Measurements from ENCODE around the gene ZNF605. TPM values are rescaled to one million over a fixed set of nuclear protein-coding genes. Genes with fewer than 3 reads are reported as not detected.
"Not testable (repeated sequence)": the region's sequence is repeated elsewhere in the genome, so short reads cannot be mapped to it uniquely, and the experiment has no call there.

ZNF605 gene
- total RNA-seq, 1 donor from 2014 or later: 8.0 TPM

GRCh38 chr12:132949936-132950837, 5.9 kb downstream of the ZNF605 start:
- intact Hi-C loops (cut with micrococcal nuclease): no loop called here

GRCh38 chr12:132948146-132949066, 7.7 kb downstream of the ZNF605 start:
- intact Hi-C loops (cut with micrococcal nuclease): no loop called here

GRCh38 chr12:132946246-132946820, 9.8 kb downstream of the ZNF605 start:
- intact Hi-C loops (cut with micrococcal nuclease): no loop called here

- intact Hi-C loops (cut with micrococcal nuclease): no loop called here
Observed at GRCh38 chr12:132945806-132946205, 10.3 kb downstream of the ZNF605 start.

GRCh38 chr12:132942611-132943010, 13.5 kb downstream of the ZNF605 start:
- intact Hi-C loops (cut with micrococcal nuclease): no loop called here

- intact Hi-C loops (cut with micrococcal nuclease): no loop called here
Observed at GRCh38 chr12:132941336-132941954, 14.7 kb downstream of the ZNF605 start.

GRCh38 chr12:132940071-132940719, 15.9 kb downstream of the ZNF605 start:
- intact Hi-C loops (cut with micrococcal nuclease): no loop called here

GRCh38 chr12:132938807-132939206, 17.3 kb downstream of the ZNF605 start:
- intact Hi-C loops (cut with micrococcal nuclease): not testable (repeated sequence)

- intact Hi-C loops (cut with micrococcal nuclease): no loop called here
Observed at GRCh38 chr12:132937476-132937875, 18.6 kb downstream of the ZNF605 start.

GRCh38 chr12:132936921-132937320, 19.2 kb downstream of the ZNF605 start:
- intact Hi-C loops (cut with micrococcal nuclease): not testable (repeated sequence)

- intact Hi-C loops (cut with micrococcal nuclease): no loop called here
Observed at GRCh38 chr12:132936163-132936562, 19.9 kb downstream of the ZNF605 start.

- intact Hi-C loops (cut with micrococcal nuclease): no loop called here
Observed at GRCh38 chr12:132926415-132926833, 29.7 kb downstream of the ZNF605 start.

- intact Hi-C loops (cut with micrococcal nuclease): no loop called here
Observed at GRCh38 chr12:132925597-132926414, 30.3 kb downstream of the ZNF605 start.

- intact Hi-C loops (cut with micrococcal nuclease): no loop called here
Observed at GRCh38 chr12:132924356-132924755, 31.8 kb downstream of the ZNF605 start.

GRCh38 chr12:132923356-132923909, 32.7 kb downstream of the ZNF605 start:
- intact Hi-C loops (cut with micrococcal nuclease): no loop called here

GRCh38 chr12:132922676-132923075, 33.4 kb downstream of the ZNF605 start:
- intact Hi-C loops (cut with micrococcal nuclease): no loop called here

- intact Hi-C loops (cut with micrococcal nuclease): no loop called here
Observed at GRCh38 chr12:132921685-132922084, 34.4 kb downstream of the ZNF605 start.

- intact Hi-C loops (cut with micrococcal nuclease): no loop called here
Observed at GRCh38 chr12:132918680-132919079, 37.4 kb downstream of the ZNF605 start.

- intact Hi-C loops (cut with micrococcal nuclease): no loop called here
Observed at GRCh38 chr12:132909030-132909368, 47.1 kb downstream of the ZNF605 start.

Data from T-helper 2 cell treated with Interferon-gamma antibody and Interleukin-4, amounts not matched to agents 100 ng/mL and 5 ng/mL, for 36 hours (primary cell).